ENCODE measurements around the gene IL13RA1. TPM values are rescaled to one million over a fixed set of nuclear protein-coding genes. Genes with fewer than 3 reads are reported as not detected.

Gene IL13RA1
- total and polyA plus RNA-seq, 2 of the 13 experiments (the other 11 are each of a cell fraction or from before 2014, with no cell fraction given): 56.6 to 73.5 TPM

DNA sequence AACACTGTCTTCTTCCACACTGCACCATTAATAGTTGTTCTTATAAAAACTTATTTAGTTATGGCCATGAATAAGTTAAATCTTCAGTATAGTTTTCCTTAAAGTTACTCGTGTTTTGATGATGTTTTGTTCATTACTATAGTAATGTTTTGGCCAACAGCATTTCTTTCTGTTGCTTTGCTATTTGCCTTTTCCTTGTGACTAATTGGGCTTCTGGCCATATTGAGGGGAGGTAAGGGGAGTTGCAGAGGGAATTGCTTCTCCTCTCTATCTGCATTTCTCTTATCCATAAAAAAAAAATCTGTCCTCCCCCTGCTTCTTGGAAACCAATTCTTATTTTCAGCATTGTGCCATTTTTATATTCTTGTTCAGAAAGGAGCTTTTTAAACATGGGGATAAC, 53.5 kb downstream of the IL13RA1 start:
- ChIA-PET POLR2A (no interaction called here), CTCF (ENCODE audit: low intra/inter-chr PET ratio, low total read pairs) (no interaction called here)
- Histone ChIP-seq H4K20me1 (ENCODE audit: insufficient read depth, low read length) (no peaks in the 10 kb centered on the region), H3K4me2 (ENCODE audit: low read depth, low read length) (no peak overlapping the region), H3K79me2 (ENCODE audit: insufficient read depth, low read length) (no peaks in the 10 kb centered on the region), H3K4me3 (replicated peaks in 1 of 3; ENCODE audit: insufficient read depth in 1 of 3, low read depth in 2 of 3, low read length in 3 of 3) (no peak overlapping the region), H3K9ac (ENCODE audit: insufficient read depth, low read depth, low read length) (no peak overlapping the region), H2AFZ (ENCODE audit: low read length) (no peak overlapping the region), H3K9me3 (ENCODE audit: low read length) (no peaks in the 10 kb centered on the region), H3K27ac (ENCODE audit: extremely low read length, insufficient read depth, low read length) (no peak overlapping the region), H3K36me3 (replicated peaks in 1 of 2; ENCODE audit: control insufficient read depth in 1 of 2, insufficient read depth in 2 of 2, low read length in 2 of 2) (no peaks in the 10 kb centered on the region; a peak in 1 of 5 replicates), H3K27me3 (ENCODE audit: control insufficient read depth in 1 of 2, insufficient read depth in 2 of 2, low read length in 2 of 2) (no peaks in the 10 kb centered on the region), H3K4me1 (ENCODE audit: insufficient read depth, low read length) (no peaks in the 10 kb centered on the region)
- DNase-seq (ENCODE audit: low spot score) (no peak), ATAC-seq (no peak), FAIRE-seq (no peak)
- 93% methylated on average over 1 of the region's 1 CpG for WGBS (ENCODE audit: low lambda C conversion rate)
- TF ChIP-seq ZNF672 (CRISPR knock-in tag; IDR thresholded peaks at IDR 0.05) (no peak), SRSF9 (IDR thresholded peaks at IDR 0.05; ENCODE audit: borderline replicate concordance, insufficient read depth, low read depth, low read length, poor library complexity, severe bottlenecking) (no peak), YEATS4 (CRISPR knock-in tag; IDR thresholded peaks at IDR 0.05; ENCODE audit: borderline replicate concordance) (no peak), RXRA (CRISPR knock-in tag; IDR thresholded peaks at IDR 0.05) (no peak), SNRNP70 (IDR thresholded peaks at IDR 0.05; ENCODE audit: low read depth, low read length) (no peak), BCL6 (CRISPR knock-in tag; IDR thresholded peaks at IDR 0.05) (no peak), ZNF770 (CRISPR knock-in tag; IDR thresholded peaks at IDR 0.05) (no peak), MBNL3 (CRISPR knock-in tag; conservative IDR thresholded peaks at IDR 0.05) (no peak), CCDC6 (CRISPR knock-in tag; IDR thresholded peaks at IDR 0.05) (no peak), ZNF788 (CRISPR knock-in tag; IDR thresholded peaks at IDR 0.05; ENCODE audit: borderline replicate concordance) (no peak), EEA1 (CRISPR knock-in tag; IDR thresholded peaks at IDR 0.05; ENCODE audit: borderline replicate concordance) (no peak), ZNF597 (CRISPR knock-in tag; IDR thresholded peaks at IDR 0.05) (no peak), ZEB1 (IDR thresholded peaks at IDR 0.05; ENCODE audit: insufficient replicate concordance, low read depth) (no peak), ZSCAN22 (CRISPR knock-in tag; IDR thresholded peaks at IDR 0.05) (no peak)
- TF ChIP-seq, protein P1, sequence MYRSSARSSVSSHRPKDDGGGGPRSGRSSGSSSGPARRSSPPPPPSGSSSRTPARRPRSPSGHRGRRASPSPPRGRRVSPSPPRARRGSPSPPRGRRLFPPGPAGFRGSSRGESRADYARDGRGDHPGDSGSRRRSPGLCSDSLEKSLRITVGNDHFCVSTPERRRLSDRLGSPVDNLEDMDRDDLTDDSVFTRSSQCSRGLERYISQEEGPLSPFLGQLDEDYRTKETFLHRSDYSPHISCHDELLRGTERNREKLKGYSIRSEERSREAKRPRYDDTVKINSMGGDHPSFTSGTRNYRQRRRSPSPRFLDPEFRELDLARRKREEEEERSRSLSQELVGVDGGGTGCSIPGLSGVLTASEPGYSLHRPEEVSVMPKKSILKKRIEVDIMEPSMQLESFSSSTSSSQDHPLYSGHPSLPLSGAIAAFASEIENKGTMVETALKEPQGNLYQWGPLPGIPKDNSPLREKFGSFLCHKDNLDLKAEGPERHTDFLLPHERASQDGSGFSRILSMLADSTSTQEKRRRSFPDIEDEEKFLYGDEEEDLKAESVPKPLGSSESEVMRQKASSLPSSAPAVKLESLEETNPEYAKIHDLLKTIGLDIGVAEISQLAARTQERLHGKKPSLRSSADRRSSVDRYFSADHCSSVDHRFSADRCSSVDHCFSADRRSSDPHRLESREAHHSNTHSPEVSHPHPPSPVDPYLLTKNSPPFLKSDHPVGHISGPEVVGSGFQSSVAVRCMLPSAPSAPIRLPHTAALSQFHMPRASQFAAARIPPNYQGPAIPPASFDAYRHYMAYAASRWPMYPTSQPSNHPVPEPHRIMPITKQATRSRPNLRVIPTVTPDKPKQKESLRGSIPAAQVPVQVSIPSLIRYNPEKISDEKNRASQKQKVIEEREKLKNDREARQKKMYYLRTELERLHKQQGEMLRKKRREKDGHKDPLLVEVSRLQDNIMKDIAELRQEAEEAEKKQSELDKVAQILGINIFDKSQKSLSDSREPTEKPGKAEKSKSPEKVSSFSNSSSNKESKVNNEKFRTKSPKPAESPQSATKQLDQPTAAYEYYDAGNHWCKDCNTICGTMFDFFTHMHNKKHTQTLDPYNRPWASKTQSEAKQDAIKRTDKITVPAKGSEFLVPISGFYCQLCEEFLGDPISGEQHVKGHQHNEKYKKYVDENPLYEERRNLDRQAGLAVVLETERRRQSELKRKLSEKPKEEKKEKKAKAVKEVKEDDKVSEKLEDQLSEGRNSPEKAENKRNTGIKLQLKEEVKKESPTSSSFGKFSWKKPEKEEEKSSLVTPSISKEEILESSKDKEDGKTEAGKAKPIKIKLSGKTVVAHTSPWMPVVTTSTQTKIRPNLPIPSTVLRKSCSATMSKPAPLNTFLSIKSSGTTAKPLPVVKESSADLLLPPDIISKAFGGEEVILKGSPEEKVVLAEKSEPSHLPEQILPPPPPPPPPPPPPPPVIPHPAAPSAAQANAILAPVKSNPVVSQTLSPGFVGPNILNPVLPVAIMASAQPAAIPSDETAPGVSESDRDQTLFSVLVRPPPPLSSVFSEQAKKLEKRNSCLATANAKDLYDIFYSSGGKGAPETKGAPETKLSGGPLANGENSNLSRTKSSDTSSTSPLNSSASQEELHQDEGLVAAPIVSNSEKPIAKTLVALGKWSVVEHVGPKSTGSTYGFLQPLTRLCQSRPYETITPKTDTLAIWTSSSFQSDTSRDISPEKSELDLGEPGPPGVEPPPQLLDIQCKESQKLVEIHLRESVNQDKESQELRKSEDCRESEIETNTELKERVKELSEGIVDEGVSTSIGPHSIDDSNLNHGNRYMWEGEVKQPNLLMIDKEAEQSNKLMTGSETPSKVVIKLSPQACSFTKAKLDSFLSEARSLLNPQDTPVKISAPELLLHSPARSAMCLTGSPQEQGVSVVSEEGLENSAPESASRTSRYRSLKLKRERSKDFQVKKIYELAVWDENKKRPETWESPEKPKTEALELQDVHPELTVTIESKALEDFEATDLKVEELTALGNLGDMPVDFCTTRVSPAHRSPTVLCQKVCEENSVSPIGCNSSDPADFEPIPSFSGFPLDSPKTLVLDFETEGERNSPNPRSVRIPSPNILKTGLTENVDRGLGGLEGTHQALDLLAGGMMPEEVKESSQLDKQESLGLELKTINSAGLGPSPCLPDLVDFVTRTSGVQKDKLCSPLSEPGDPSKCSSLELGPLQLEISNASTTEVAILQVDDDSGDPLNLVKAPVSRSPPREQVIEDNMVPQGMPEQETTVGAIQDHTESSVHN (CRISPR knock-in tag; IDR thresholded peaks at IDR 0.05): no peak
- intact Hi-C loops (cut with micrococcal nuclease; ENCODE audit: unreplicated experiment) (no loop called here), in situ Hi-C loops (cut with HindIII; ENCODE audit: extremely low pct_ligation_motif_present, low pct_unique_long_range_greater_than_20kb) (no loop called here)
- BruUV-seq (replicated peaks): no TSS peak
